GM19463 (cell line): ENCODE measurements around the gene AIPL1.

Experiments
- ATAC-seq: cut with Tn5 transposase; IDR thresholded peaks from one replicate; pipeline ENCODE4 v1.9.1; 2021; ENCODE audit warnings: mild to moderate bottlenecking, moderate library complexity; ENCODE audit not compliant: unreplicated experiment

Gene AIPL1

DNA sequence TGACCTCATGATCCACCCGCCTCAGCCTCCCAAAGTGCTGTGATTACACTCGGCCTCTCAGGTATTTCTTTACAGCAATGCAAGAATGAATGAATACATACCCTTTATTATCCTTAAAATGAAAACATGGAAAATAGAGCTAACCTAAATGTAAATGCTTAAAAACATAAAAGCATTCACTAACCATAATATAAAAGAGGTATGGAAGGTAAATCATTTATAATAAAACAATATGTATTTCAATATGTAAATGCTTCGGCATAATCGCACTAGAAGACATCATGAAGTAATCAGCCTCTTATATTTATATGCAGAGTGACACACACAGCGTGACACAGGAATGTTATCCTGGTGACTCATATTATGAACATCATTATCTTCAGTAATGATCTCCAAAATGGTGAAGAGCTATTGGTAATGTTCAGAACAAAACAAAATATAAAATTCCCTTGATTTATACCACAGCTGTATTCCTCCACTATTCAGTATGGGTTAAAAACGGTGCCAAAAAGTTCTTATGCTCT, 53.9 kb downstream of the AIPL1 start:
- no peak for ATAC-seq

DNA sequence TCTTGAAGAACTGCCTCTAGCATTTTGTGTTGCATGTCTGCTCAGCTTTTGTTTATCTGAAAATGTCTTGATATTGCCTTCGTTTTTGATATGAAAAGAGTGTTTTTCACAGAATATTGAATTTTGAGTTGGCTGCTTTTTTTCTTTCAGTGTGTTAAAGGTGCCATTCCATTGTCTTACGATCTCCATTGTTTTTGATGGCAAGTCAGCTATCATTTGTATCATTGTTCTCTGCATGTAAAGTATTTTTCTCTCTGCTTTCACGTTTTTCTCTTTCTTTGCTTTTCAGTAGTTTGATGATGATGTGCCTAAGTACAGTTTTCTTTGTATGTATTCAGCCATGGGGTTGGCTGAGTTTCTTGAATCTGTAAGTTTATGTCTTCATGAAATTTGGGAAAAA, 57.0 kb downstream of the AIPL1 start:
- no peak for ATAC-seq

DNA sequence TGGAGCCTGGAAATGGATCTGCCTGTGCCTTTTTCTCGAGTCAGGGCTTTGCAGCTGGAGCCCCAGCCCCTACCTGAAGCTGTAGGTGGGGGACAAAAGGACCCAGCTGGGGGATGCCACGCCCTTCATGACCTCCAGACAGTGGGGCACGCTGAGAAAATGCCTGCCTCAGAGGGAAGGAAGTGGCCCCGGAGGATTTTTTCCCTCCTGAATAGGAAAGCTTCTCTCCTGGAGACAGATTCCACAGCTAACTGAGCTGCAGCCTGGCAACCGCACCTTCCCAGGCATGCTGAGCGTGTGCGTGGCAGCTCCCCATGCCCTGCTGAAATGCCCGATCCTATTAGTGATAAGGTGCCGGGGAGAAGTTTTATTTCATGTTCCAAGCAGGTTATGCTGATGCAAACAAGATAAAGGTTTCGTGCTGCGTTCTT, 58.0 kb downstream of the AIPL1 start:
- ATAC-seq: no peak

DNA sequence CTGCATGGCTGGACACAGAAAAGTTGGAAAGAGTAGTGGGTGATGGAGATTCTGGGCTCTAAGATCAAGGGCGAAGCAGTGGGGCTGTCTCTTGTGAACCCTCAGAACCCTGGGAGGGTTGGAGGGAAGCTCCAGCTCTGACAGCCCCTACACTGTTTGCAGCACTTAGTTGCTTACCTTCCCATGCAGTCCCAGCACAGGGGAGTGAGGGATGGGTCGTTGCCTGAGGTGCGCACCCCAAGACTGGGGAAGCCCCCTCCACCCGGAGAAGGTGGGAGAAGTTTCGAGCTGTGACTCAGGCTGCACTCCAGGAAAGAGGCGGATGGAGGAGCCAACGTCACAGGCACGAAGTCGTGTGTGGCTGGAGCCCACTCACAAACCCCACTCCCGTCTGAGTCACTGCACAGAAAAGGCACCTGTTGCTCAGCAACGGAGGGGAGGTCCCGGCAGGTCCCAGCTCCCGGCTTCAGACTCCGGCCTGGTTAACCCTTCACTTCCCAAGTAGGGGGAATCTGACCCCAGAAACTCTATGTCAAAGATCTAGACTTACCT, 60.1 kb downstream of the AIPL1 start:
- ATAC-seq: no peak

DNA sequence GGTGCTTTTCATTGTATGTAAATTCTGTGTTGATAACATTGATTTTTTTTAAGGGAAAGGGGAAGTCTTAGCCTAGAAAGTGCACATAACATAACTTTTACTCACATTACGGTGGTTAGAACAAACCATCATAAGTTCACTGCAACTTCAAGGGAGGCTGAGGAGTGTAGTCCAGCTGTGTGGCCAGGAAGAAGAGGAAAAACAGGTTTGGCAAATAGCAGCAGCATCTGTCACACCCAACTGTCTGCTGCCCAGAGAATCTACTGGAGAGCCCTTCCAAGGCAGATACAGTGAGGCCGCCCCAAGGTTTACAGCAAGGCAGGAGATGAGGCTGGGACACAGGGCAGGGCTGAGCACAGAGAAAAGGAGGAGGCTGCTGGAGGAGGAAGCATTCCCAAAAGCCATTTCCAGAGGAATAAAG, 60.6 kb downstream of the AIPL1 start:
- ATAC-seq: no peak
